ENCODE data around the gene ARSG. TPM values are rescaled to one million over a fixed set of nuclear protein-coding genes. Genes with fewer than 3 reads are reported as not detected.
"Not testable (repeated sequence)": the region's sequence is repeated elsewhere in the genome, so short reads cannot be mapped to it uniquely, and the experiment has no call there.

ARSG gene
- polyA plus RNA-seq, 1 donor (not counting 4 experiments of a cell fraction or from before 2014, with no cell fraction given): 0.41 TPM

DNA sequence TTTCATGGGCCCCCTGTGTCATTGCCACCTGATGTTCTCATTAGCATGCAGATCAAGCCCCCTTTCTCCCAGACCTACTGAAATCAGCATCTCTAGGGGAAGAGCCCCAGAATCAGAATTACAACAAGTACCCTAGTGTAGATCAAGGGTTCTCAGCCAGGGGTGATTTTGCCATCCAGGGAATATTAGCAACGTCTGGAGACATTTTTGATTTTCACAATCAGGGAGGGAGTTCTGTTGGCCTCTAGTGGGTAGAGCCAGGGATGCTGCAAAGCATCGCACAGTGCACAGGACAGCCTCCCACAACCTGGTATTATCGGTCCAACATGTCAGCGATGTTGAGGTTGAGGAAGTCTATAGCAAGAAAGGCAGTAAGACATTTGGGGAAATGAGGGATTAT lies 36.1 kb upstream of the ARSG start:
- no peak overlapping the region for H2AFZ ChIP-seq (ENCODE audit: control insufficient read depth, low read length)
- no peak overlapping the region for H3K4me3 ChIP-seq (ENCODE audit: control insufficient read depth in 2 of 3, extremely low read depth in 1 of 3, insufficient read depth in 2 of 3, low read depth in 1 of 3, low read length in 3 of 3)
- no peaks in the 10 kb centered on the region for H3K9me3 ChIP-seq (ENCODE audit: control insufficient read depth, low read depth, low read length)
- no peaks in the 10 kb centered on the region for H3K27me3 ChIP-seq (ENCODE audit: control insufficient read depth, extremely low read depth, insufficient read depth, low read length)
- no peak for FAIRE-seq
- no peaks in the 10 kb centered on the region for H3K79me2 ChIP-seq (ENCODE audit: control insufficient read depth, insufficient read depth, low read length)
- dilution Hi-C loops (cut with MboI; ENCODE audit: extremely low pct_ligation_motif_present, low sequenced_read_pairs): no loop called here
- no peak for DNase-seq (ENCODE audit: low read depth, low spot score)
- no peaks in the 10 kb centered on the region for H3K9me1 ChIP-seq (ENCODE audit: control insufficient read depth, extremely low read depth, insufficient read depth, low read length)
- H3K27ac ChIP-seq (ENCODE audit: control insufficient read depth, insufficient read depth, low read length): no peak overlapping the region
- H3K4me1 ChIP-seq (ENCODE audit: control insufficient read depth, extremely low read depth, insufficient read depth, low read length): peaks cover 3% of the 10 kb centered on the region
- no peak overlapping the region for H3K9ac ChIP-seq (ENCODE audit: control insufficient read depth, extremely low read depth, insufficient read depth, low read length)
- no peaks in the 10 kb centered on the region for H4K20me1 ChIP-seq (ENCODE audit: control insufficient read depth, extremely low read depth, insufficient read depth, low read length)
- no peak for TF ChIP-seq CTCF (optimal IDR thresholded peaks at IDR 0.05 in 1 of 3, IDR thresholded peaks at IDR 0.05 in 1 of 3, conservative IDR thresholded peaks at IDR 0.05 in 1 of 3; ENCODE audit: extremely low read depth in 1 of 3, insufficient read depth in 2 of 3, low read length in 3 of 3)
- no peak for TF ChIP-seq EZH2 (IDR thresholded peaks at IDR 0.05; ENCODE audit: low read length)
- H3K36me3 ChIP-seq (ENCODE audit: control insufficient read depth in 2 of 2, extremely low read depth in 1 of 2, insufficient read depth in 2 of 2, low read length in 2 of 2): peaks cover 5 to 14% of the 10 kb centered on the region in 2 experiments
- H3K4me2 ChIP-seq (ENCODE audit: control insufficient read depth, extremely low read depth, insufficient read depth, low read depth, low read length): no peak overlapping the region

GRCh38 chr17:68255731-68256538 lies 35.4 kb upstream of the ARSG start:
- Histone ChIP-seq H3K9me1 (ENCODE audit: control insufficient read depth, extremely low read depth, insufficient read depth, low read length) (no peaks in the 10 kb centered on the region), H3K36me3 (ENCODE audit: control insufficient read depth in 2 of 2, extremely low read depth in 1 of 2, insufficient read depth in 2 of 2, low read length in 2 of 2) (peaks cover 3 to 13% of the 10 kb centered on the region in 2 experiments), H3K4me3 (ENCODE audit: control insufficient read depth in 2 of 3, extremely low read depth in 1 of 3, insufficient read depth in 2 of 3, low read depth in 1 of 3, low read length in 3 of 3) (no peak overlapping the region), H3K79me2 (ENCODE audit: control insufficient read depth, insufficient read depth, low read length) (no peaks in the 10 kb centered on the region), H3K9me3 (ENCODE audit: control insufficient read depth, low read depth, low read length) (no peaks in the 10 kb centered on the region), H3K27ac (ENCODE audit: control insufficient read depth, insufficient read depth, low read length) (no peak overlapping the region), H2AFZ (ENCODE audit: control insufficient read depth, low read length) (no peak overlapping the region), H3K4me2 (ENCODE audit: control insufficient read depth, extremely low read depth, insufficient read depth, low read depth, low read length) (no peak overlapping the region), H3K4me1 (ENCODE audit: control insufficient read depth, extremely low read depth, insufficient read depth, low read length) (peaks cover 3% of the 10 kb centered on the region), H3K27me3 (ENCODE audit: control insufficient read depth, extremely low read depth, insufficient read depth, low read length) (no peaks in the 10 kb centered on the region), H3K9ac (ENCODE audit: control insufficient read depth, extremely low read depth, insufficient read depth, low read length) (no peak overlapping the region), H4K20me1 (ENCODE audit: control insufficient read depth, extremely low read depth, insufficient read depth, low read length) (no peaks in the 10 kb centered on the region)
- DNase-seq (ENCODE audit: low read depth, low spot score) (no peak), FAIRE-seq (no peak)
- no peak for TF ChIP-seq CTCF (optimal IDR thresholded peaks at IDR 0.05 in 1 of 3, IDR thresholded peaks at IDR 0.05 in 1 of 3, conservative IDR thresholded peaks at IDR 0.05 in 1 of 3; ENCODE audit: extremely low read depth in 1 of 3, insufficient read depth in 2 of 3, low read length in 3 of 3)
- TF ChIP-seq EZH2 (IDR thresholded peaks at IDR 0.05; ENCODE audit: low read length): no peak
- dilution Hi-C loops (cut with MboI; ENCODE audit: extremely low pct_ligation_motif_present, low sequenced_read_pairs): no loop called here

- H3K9ac ChIP-seq (ENCODE audit: control insufficient read depth, extremely low read depth, insufficient read depth, low read length); H3K27ac ChIP-seq (ENCODE audit: control insufficient read depth, insufficient read depth, low read length); H3K9me3 ChIP-seq (ENCODE audit: control insufficient read depth, low read depth, low read length); H4K20me1 ChIP-seq (ENCODE audit: control insufficient read depth, extremely low read depth, insufficient read depth, low read length); H3K4me3 ChIP-seq (ENCODE audit: control insufficient read depth in 2 of 3, extremely low read depth in 1 of 3, insufficient read depth in 2 of 3, low read depth in 1 of 3, low read length in 3 of 3); H3K79me2 ChIP-seq (ENCODE audit: control insufficient read depth, insufficient read depth, low read length); H3K9me1 ChIP-seq (ENCODE audit: control insufficient read depth, extremely low read depth, insufficient read depth, low read length); DNase-seq (ENCODE audit: low read depth, low spot score); dilution Hi-C loops (cut with MboI; ENCODE audit: extremely low pct_ligation_motif_present, low sequenced_read_pairs); FAIRE-seq; H3K4me1 ChIP-seq (ENCODE audit: control insufficient read depth, extremely low read depth, insufficient read depth, low read length); H2AFZ ChIP-seq (ENCODE audit: control insufficient read depth, low read length); H3K27me3 ChIP-seq (ENCODE audit: control insufficient read depth, extremely low read depth, insufficient read depth, low read length); H3K4me2 ChIP-seq (ENCODE audit: control insufficient read depth, extremely low read depth, insufficient read depth, low read depth, low read length): not testable (repeated sequence)
- H3K36me3 ChIP-seq (ENCODE audit: control insufficient read depth in 2 of 2, extremely low read depth in 1 of 2, insufficient read depth in 2 of 2, low read length in 2 of 2): peaks cover 3 to 13% of the 10 kb centered on the region in 2 experiments
These were observed 34.6 kb upstream of the ARSG start for GRCh38 chr17:68256701-68257100.
